K562 (cell line): ENCODE data around the gene KIF5A. TPM values are rescaled to one million over a fixed set of nuclear protein-coding genes. Genes with fewer than 3 reads are reported as not detected.

Source experiments
- ATAC-seq: fragments of 200-7000 bp; cut with Tn5 transposase; 3 replicates; pipeline ENCODE4 v1.9.1; 2020; ENCODE audit warnings: moderate library complexity
- BruUV-seq: library from RNA; stranded (reverse); fragments of 400-500 nt; replicated peaks from 2 replicates; lab custom pipeline; 2021; lab: Mats Ljungman, UMichigan
- CTCF ChIA-PET: fragments of 300-600 bp; formaldehyde crosslinking; extraction: SDS; loops from one replicate; lab custom pipeline; 2021; ENCODE audit warnings: low intra/inter-chr PET ratio; lab: Yijun Ruan, JAX
- POLR2A ChIA-PET: fragments of 300-600, 350-650 bp; sonication (Branson Sonifier 250); formaldehyde crosslinking; extraction: SDS; loops from one replicate; lab custom pipeline; 2021; ENCODE audit warnings: antibody characterized with exemption, inconsistent platforms; lab: Yijun Ruan, JAX
- DNase-seq, 4 experiments: peaks; one replicate each; pipeline versions ENCODE4 v3.0.0 to v3.0.0-alpha.2; 2011 to 2018; ENCODE audit warnings: low spot score in 3 of 4, mixed read lengths in 3 of 4; ENCODE audit errors: extremely low read depth in 1 of 4
- FAIRE-seq: peaks from 2 replicates; lab custom pipeline; 2011; peaks lifted over from hg19 to GRCh38; lab: Jason Lieb, UNC
- H2AFZ ChIP-seq: 2 replicates; pipeline ENCODE4 v1.6.0; 2011; ENCODE audit warnings: low read depth, low read length, control low read depth, inconsistent platforms
- H3K27ac ChIP-seq: fragments of 200-600 bp; 3 replicates; pipeline ENCODE4 v1.8.0; 2011; ENCODE audit warnings: low read depth, mild to moderate bottlenecking, control low read depth, inconsistent platforms, low read length, moderate library complexity, mixed read lengths; ENCODE audit errors: extremely low read depth
- H3K27me3 ChIP-seq, 2 experiments: fragments of 300-600 bp in 1 of 2; 2 replicates in 1 of 2; 3 replicates in 1 of 2; pipeline versions ENCODE4 v1.6.0 to v1.8.0; 2011; ENCODE audit warnings: inconsistent platforms in 2 of 2, low read length in 2 of 2, mild to moderate bottlenecking in 1 of 2, mixed read lengths in 1 of 2, moderate library complexity in 1 of 2; ENCODE audit not compliant: control insufficient read depth in 2 of 2, insufficient read depth in 2 of 2
- H3K36me3 ChIP-seq: fragments of 300-600 bp; 3 replicates; pipeline ENCODE4 v1.8.0; 2011; ENCODE audit warnings: mild to moderate bottlenecking, low read length, inconsistent platforms; ENCODE audit not compliant: control insufficient read depth, insufficient read depth
- H3K4me1 ChIP-seq, 2 experiments: fragments of 200-600 bp in 1 of 2; replicated peaks in 1 of 2; 2 replicates in 1 of 2; 3 replicates in 1 of 2; pipeline versions ENCODE4 v1.5.1 to v1.8.0; 2011; ENCODE audit warnings: inconsistent platforms in 2 of 2, low read length in 2 of 2, mild to moderate bottlenecking in 1 of 2, mixed read lengths in 1 of 2, moderate library complexity in 1 of 2; ENCODE audit not compliant: control insufficient read depth in 2 of 2, insufficient read depth in 2 of 2
- H3K4me2 ChIP-seq: 2 replicates; pipeline ENCODE4 v1.6.1; 2011; ENCODE audit warnings: low read length, control low read depth, inconsistent platforms, mixed read lengths; ENCODE audit not compliant: insufficient read depth
- H3K4me3 ChIP-seq: fragments of 200-600 bp; sonication (generic), shearing (Covaris generic); 2 replicates; pipeline ENCODE4 v1.5.1; 2016; ENCODE audit warnings: control low read depth, inconsistent platforms
- H3K79me2 ChIP-seq: fragments of 200-600 bp; 3 replicates; pipeline ENCODE4 v1.8.0; 2011; ENCODE audit warnings: low read length, inconsistent platforms; ENCODE audit not compliant: control insufficient read depth, insufficient read depth
- H3K9ac ChIP-seq, 2 experiments: 2 replicates each; pipeline versions ENCODE4 v1.6.0 to v1.6.1; 2011; ENCODE audit warnings: low read depth in 2 of 2, low read length in 2 of 2, control low read depth in 1 of 2, inconsistent platforms in 1 of 2, mild to moderate bottlenecking in 1 of 2, mixed read lengths in 1 of 2; ENCODE audit not compliant: insufficient read depth in 1 of 2
- H3K9me1 ChIP-seq: one replicate; pipeline ENCODE4 v1.6.0; 2011; ENCODE audit warnings: inconsistent platforms, mild to moderate bottlenecking, low read length, moderate library complexity; ENCODE audit not compliant: control insufficient read depth, insufficient read depth
- H3K9me3 ChIP-seq: replicated peaks from 2 replicates; pipeline ENCODE4 v1.5.1; 2011; ENCODE audit warnings: low read depth, low read length, inconsistent platforms; ENCODE audit not compliant: control insufficient read depth, insufficient read depth
- H4K20me1 ChIP-seq: replicated peaks from 2 replicates; pipeline ENCODE4 v1.6.1; 2011; ENCODE audit warnings: low read length, inconsistent platforms, mixed read lengths; ENCODE audit not compliant: control insufficient read depth, insufficient read depth
- CBX8 ChIP-seq: fragments of 200-600 bp; sonication (generic); IDR thresholded peaks from 2 replicates; pipeline ENCODE4 v1.6.1; 2012; ENCODE audit warnings: borderline replicate concordance, mixed run types, low read depth, mild to moderate bottlenecking, moderate library complexity, mixed read lengths, low read length, control low read depth, inconsistent platforms; ENCODE audit not compliant: poor library complexity, severe bottlenecking; ENCODE audit errors: extremely low read depth
- CSDE1 ChIP-seq, 2 experiments: fragments of 450-650 bp; IDR thresholded peaks; 2 replicates each; pipeline ENCODE4 v1.6.1; 2016; ENCODE audit warnings: mild to moderate bottlenecking in 1 of 2
- ETV5 ChIP-seq: sonication (generic); formaldehyde crosslinking; IDR thresholded peaks from 2 replicates; pipeline ENCODE4 v1.4.0; 2020; ENCODE audit warnings: low read depth, mild to moderate bottlenecking, missing genetic modification reagents
- FOXK2 ChIP-seq, 2 experiments: fragments of 450-650 bp; IDR thresholded peaks in 1 of 2; conservative IDR thresholded peaks in 1 of 2; 2 replicates each; pipeline ENCODE4 v1.6.1; 2016; ENCODE audit warnings: low read depth in 2 of 2, mild to moderate bottlenecking in 1 of 2
- GABPB2 ChIP-seq: fragments of 250-450 bp; sonication (Bioruptor Pico); conservative IDR thresholded peaks from 2 replicates; pipeline ENCODE4 v1.5.1; 2021; ENCODE audit warnings: mild to moderate bottlenecking
- HINFP ChIP-seq: fragments of 450-650 bp; conservative IDR thresholded peaks from 2 replicates; pipeline ENCODE4 v1.6.1; 2016; ENCODE audit warnings: missing genetic modification characterization, low read depth, mild to moderate bottlenecking, control low read depth, missing compliant biosample characterization
- ILF3 ChIP-seq: fragments of 450-650 bp; IDR thresholded peaks from 2 replicates; pipeline ENCODE4 v1.6.1; 2018; ENCODE audit warnings: antibody characterized with exemption, mild to moderate bottlenecking, moderate library complexity, borderline replicate concordance
- LARP7 ChIP-seq: fragments of 450-650 bp; IDR thresholded peaks from 2 replicates; pipeline ENCODE4 v1.6.1; 2016
- NCOR1 ChIP-seq: fragments of 450-650 bp; IDR thresholded peaks from 2 replicates; pipeline ENCODE4 v1.6.1; 2016; ENCODE audit warnings: mild to moderate bottlenecking, moderate library complexity
- SREBF2 ChIP-seq: sonication (generic); formaldehyde crosslinking; IDR thresholded peaks from 2 replicates; pipeline ENCODE4 v1.4.0; 2020; ENCODE audit warnings: mild to moderate bottlenecking, missing genetic modification reagents
- TAF9B ChIP-seq: fragments of 450-650 bp; IDR thresholded peaks from 2 replicates; pipeline ENCODE4 v1.6.1; 2018; ENCODE audit warnings: mild to moderate bottlenecking; ENCODE audit not compliant: partially characterized antibody
- TEAD1 ChIP-seq, 2 experiments: fragments of 450-650 bp in 1 of 2; sonication (generic) in 1 of 2; formaldehyde crosslinking; IDR thresholded peaks; 2 replicates each; pipeline versions ENCODE4 v1.4.0 to v1.8.0; 2020 to 2022; ENCODE audit warnings: mild to moderate bottlenecking in 2 of 2, missing genetic modification reagents in 1 of 2
- ZNF12 ChIP-seq: sonication (generic); formaldehyde crosslinking; IDR thresholded peaks from 2 replicates; pipeline ENCODE4 v1.4.0; 2020; ENCODE audit warnings: mild to moderate bottlenecking, missing genetic modification reagents
- ZNF41 ChIP-seq: fragments of 250-450 bp; sonication (Bioruptor Pico); conservative IDR thresholded peaks from 2 replicates; pipeline ENCODE4 v1.4.0; 2020; ENCODE audit warnings: mild to moderate bottlenecking
- WGBS: fragments of 100-300 bp; shearing (Covaris generic); methylation state at CpG from one replicate; pipeline ENCODE4 v1.1.6; 2016; ENCODE audit warnings: low coverage, mixed read lengths; ENCODE audit not compliant: insufficient coverage; ENCODE audit errors: missing lambda C conversion rate; 5-methylcytosine and 5-hydroxymethylcytosine counted together
- in situ Hi-C: fragments of 300-500 bp; cut with MboI; formaldehyde crosslinking; loops from 4 replicates; pipeline ENCODE4 v1.15.0; 2018; ENCODE audit warnings: inconsistent platforms, mixed read lengths
- intact Hi-C: fragments of 100-400 bp; cut with micrococcal nuclease; formaldehyde crosslinking; loops from 2 replicates; pipeline ENCODE4 v1.14.2; 2022
- polyA plus RNA-seq, 8 experiments: library from polyadenylated mRNA; depleted of rRNA in 4 of 8; stranded (reverse) in 5 of 8; unstranded in 3 of 8; fragments of >200 nt; fragmentation: Nextera tagmentation in 2 of 8; fragmentation: Illumina TruSeq in 1 of 8; extraction: Ambion mirVana in 2 of 8; extraction: Trizol in 1 of 8; gene quantifications; 2 replicates each; pipeline versions ENCODE4 v1.2.1 to v1.2.3, GENCODE V29; 2011 to 2014; ENCODE audit warnings: inconsistent platforms in 1 of 8, missing spikeins in 1 of 8
- total RNA-seq, 7 experiments: library from RNA; depleted of rRNA in 6 of 7; stranded (reverse); fragments of >200 nt in 6 of 7; fragmentation: Illumina TruSeq in 2 of 7; extraction: Trizol in 2 of 7; gene quantifications; 2 replicates each; pipeline versions ENCODE4 v1.2.1 to v1.2.3, GENCODE V29; 2011 to 2021; ENCODE audit warnings: low replicate concordance in 1 of 7
- TF ChIP-seq, protein P1 (sequence below): fragments of 250-450 bp; sonication (Bioruptor Pico); IDR thresholded peaks from 2 replicates; pipeline ENCODE4 v1.5.1; 2021; ENCODE audit warnings: mild to moderate bottlenecking
- TF ChIP-seq, protein P2 (sequence below): fragments of 250-450 bp; sonication (Bioruptor Pico); IDR thresholded peaks from 2 replicates; pipeline ENCODE4 v1.8.0; 2021; ENCODE audit warnings: borderline replicate concordance, mild to moderate bottlenecking, moderate library complexity; ENCODE audit not compliant: poor library complexity, severe bottlenecking

KIF5A gene
- total and polyA plus RNA-seq, 9 of the 15 experiments (the other 6 are each of a cell fraction or from before 2014, with no cell fraction given): 3.4 to 17.7 (median 8.0) TPM

DNA sequence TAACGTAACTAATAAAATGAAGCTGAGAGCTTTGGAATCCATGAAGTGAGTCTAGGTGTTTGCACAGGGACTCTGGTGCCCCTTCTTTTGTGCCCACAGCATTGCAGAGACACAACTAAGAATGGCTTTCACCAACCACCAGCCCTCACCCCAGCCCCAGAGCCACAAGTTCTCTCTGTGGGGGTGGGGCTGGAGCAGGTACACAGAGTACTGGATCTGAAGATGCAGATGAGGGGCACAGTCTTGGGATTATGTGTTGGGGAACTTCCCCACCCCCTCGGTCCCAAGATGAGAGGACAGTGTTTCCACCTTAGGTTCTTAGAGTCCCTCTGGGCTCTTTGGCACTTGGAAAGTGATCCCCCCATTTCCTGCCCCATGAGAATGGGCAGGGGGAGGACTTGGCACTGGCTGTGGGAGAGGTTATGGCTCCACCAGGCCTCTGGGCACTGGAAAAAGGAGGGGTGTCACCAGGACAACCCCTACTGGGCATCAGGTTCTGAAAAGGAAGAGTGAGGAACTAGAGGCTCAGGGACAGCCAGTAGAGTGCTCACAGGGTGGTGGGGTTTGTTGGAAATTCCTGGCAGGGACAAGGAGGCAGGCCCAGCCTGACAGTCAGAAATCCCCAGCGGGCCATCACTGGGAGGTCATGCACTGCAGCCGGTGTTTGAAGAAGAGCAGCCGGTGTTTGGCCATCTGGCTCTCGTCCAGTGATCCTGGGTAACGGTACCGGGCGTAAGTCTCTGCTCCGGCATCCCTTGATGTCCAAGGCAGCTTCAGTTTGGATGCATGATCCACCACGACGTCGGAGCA lies 76.5 kb downstream of the KIF5A start:
- no peaks in the 10 kb centered on the region for H3K27me3 ChIP-seq
- DNase-seq (no peak), FAIRE-seq (no peak), ATAC-seq (no peak)
- H3K9me1 ChIP-seq: no peaks in the 10 kb centered on the region
- in situ Hi-C loops: loop anchor here (5.0 kb wide), 2 partner anchors 66 to 106 kb away; partner anchors contain the start of gene OS9
- H3K9me3 ChIP-seq: no peaks in the 10 kb centered on the region
- BruUV-seq: no TSS peak
- ChIA-PET CTCF (no interaction called here), POLR2A (no interaction called here)
- H3K4me1 ChIP-seq: peaks cover 18 to 30% of the 10 kb centered on the region in 2 experiments
- H3K79me2 ChIP-seq: no peaks in the 10 kb centered on the region
- no peak overlapping the region for H3K27ac ChIP-seq
- no peak overlapping the region for H2AFZ ChIP-seq
- no peak overlapping the region for H3K4me2 ChIP-seq
- intact Hi-C loops: no loop called here
- no peak for TF ChIP-seq ETV5 (CRISPR knock-in tag)
- TF ChIP-seq TEAD1 (CRISPR knock-in tag; IDR thresholded peaks at IDR 0.05): no peak
- TF ChIP-seq, protein P1, sequence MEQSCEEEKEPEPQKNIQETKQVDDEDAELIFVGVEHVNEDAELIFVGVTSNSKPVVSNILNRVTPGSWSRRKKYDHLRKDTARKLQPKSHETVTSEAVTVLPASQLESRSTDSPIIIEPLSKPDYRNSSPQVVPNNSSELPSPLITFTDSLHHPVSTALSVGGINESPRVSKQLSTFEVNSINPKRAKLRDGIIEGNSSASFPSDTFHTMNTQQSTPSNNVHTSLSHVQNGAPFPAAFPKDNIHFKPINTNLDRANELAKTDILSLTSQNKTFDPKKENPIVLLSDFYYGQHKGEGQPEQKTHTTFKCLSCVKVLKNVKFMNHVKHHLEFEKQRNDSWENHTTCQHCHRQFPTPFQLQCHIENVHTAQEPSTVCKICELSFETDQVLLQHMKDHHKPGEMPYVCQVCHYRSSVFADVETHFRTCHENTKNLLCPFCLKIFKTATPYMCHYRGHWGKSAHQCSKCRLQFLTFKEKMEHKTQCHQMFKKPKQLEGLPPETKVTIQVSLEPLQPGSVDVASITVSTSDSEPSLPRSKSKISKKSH (CRISPR knock-in tag): no peak
- TF ChIP-seq FOXK2 (conservative IDR thresholded peaks at IDR 0.05 in 1 of 2, IDR thresholded peaks at IDR 0.05 in 1 of 2; ENCODE audit: low read depth in 2 of 2): no peak
- TF ChIP-seq SREBF2 (CRISPR knock-in tag): no peak
- no peak for TF ChIP-seq ZNF41 (CRISPR knock-in tag)
- no peak for TF ChIP-seq HINFP (tag)
- no peak for TF ChIP-seq GABPB2 (CRISPR knock-in tag)
- TF ChIP-seq, protein P2, sequence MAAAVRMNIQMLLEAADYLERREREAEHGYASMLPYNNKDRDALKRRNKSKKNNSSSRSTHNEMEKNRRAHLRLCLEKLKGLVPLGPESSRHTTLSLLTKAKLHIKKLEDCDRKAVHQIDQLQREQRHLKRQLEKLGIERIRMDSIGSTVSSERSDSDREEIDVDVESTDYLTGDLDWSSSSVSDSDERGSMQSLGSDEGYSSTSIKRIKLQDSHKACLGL (CRISPR knock-in tag): no peak
- TF ChIP-seq CBX8: no peak
- TF ChIP-seq CSDE1 (IDR thresholded peaks at IDR 0.05): no peak
- TF ChIP-seq ILF3: no peak
- no peak for TF ChIP-seq ZNF12 (CRISPR knock-in tag)
- TF ChIP-seq NCOR1: no peak
- no peak for TF ChIP-seq TAF9B
- TF ChIP-seq LARP7: no peak
- H3K4me3 ChIP-seq: no peak overlapping the region
- H3K9ac ChIP-seq: no peak overlapping the region
- 81% methylated on average over 12 of the region's 13 CpGs for WGBS
- H4K20me1 ChIP-seq: no peaks in the 10 kb centered on the region
- peaks cover 46% of the 10 kb centered on the region; the same call in 2 of the 3 replicates for H3K36me3 ChIP-seq
